ENCODE results near the gene SIX1. TPM values are rescaled to one million over a fixed set of nuclear protein-coding genes. Genes with fewer than 3 reads are reported as not detected.
A peak's percentile ranks its signal among the peaks of the same experiment; 100 is the strongest.

SIX1 gene
- polyA plus RNA-seq, 1 of the 3 experiments (the other 2 are of a cell fraction) = 52.1 TPM

DNA sequence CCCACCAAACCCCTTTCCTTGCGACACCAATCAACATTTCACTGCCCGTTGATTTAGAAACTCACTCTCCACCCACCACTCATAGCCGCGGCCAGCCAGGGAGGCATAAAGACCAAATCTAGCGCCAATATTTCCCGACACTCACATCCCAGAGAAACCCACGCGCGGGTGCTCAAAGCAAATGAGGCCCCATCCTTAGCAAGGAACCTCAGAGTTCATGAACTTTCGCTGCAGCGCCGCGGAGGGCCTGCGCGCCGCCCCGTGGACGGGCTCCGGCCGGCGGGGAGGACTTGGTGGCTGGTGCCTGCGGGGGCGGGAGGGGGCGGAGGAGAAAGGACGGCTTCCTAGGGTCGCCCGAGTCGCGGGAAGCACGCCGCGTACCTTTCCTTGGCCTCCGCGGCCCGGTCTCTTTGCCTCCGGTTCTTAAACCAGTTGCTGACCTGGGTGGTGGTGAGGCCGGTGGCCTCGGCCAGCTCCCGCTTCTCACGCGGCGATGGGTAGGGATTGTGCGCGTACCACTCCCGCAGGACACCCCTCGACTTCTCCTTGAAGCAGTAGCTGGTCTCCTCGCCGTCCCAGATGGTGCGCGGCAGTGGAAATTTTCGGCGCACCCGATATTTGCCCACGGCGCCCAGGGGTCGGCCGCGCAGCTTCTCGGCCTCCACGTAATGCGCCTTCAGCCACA is 886 bp downstream of the SIX1 start:
- H3K4me3 ChIP-seq (ENCODE audit: low read depth in 2 of 2, low read length in 1 of 2) = peak overlapping the region; percentile 61 to 74
- peaks cover 48% of the 10 kb centered on the region for H4K20me1 ChIP-seq (ENCODE audit: insufficient read depth)
- peaks cover 22% of the 10 kb centered on the region for H3F3A ChIP-seq (replicated peaks; ENCODE audit: insufficient read depth)
- peak overlapping the region; percentile 86 for H3K4me2 ChIP-seq
- H3K9me2 ChIP-seq = no peaks in the 10 kb centered on the region
- no peaks in the 10 kb centered on the region for H3K9me3 ChIP-seq
- peak overlapping the region; percentile 71 to 87 for H3K27ac ChIP-seq (ENCODE audit: low read depth in 2 of 2, low read length in 1 of 2)
- no peak overlapping the region for H2AFZ ChIP-seq (ENCODE audit: low read depth)
- H3K4me1 ChIP-seq (ENCODE audit: control insufficient read depth in 1 of 2, insufficient read depth in 2 of 2, low read depth in 1 of 2, low read length in 1 of 2) = peaks cover 9 to 11% of the 10 kb centered on the region in 2 experiments; a peak in 3 of 4 replicates
- 0% methylated on average over 9 of the region's 61 CpGs for WGBS (ENCODE audit: low lambda C conversion rate)
- no peak for TF ChIP-seq FOSL2 (IDR thresholded peaks at IDR 0.05; ENCODE audit: borderline replicate concordance, low read depth)
- TF ChIP-seq, protein P1, sequence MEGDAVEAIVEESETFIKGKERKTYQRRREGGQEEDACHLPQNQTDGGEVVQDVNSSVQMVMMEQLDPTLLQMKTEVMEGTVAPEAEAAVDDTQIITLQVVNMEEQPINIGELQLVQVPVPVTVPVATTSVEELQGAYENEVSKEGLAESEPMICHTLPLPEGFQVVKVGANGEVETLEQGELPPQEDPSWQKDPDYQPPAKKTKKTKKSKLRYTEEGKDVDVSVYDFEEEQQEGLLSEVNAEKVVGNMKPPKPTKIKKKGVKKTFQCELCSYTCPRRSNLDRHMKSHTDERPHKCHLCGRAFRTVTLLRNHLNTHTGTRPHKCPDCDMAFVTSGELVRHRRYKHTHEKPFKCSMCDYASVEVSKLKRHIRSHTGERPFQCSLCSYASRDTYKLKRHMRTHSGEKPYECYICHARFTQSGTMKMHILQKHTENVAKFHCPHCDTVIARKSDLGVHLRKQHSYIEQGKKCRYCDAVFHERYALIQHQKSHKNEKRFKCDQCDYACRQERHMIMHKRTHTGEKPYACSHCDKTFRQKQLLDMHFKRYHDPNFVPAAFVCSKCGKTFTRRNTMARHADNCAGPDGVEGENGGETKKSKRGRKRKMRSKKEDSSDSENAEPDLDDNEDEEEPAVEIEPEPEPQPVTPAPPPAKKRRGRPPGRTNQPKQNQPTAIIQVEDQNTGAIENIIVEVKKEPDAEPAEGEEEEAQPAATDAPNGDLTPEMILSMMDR (IDR thresholded peaks at IDR 0.05) = peak; percentile 18; the same call in 1 of the 2 replicates
- ChIA-PET POLR2A (no interaction called here), CTCF (interaction anchor here (0.6 kb wide), 1 partner anchor 1140 kb away, joined by 3 read pairs; no protein-coding TSS in a partner anchor)
- H3K27me3 ChIP-seq (ENCODE audit: insufficient read depth) = no peaks in the 10 kb centered on the region
- H3K36me3 ChIP-seq (replicated peaks in 1 of 2; ENCODE audit: control insufficient read depth in 1 of 2, insufficient read depth in 2 of 2, low read length in 1 of 2) = peaks cover 29 to 35% of the 10 kb centered on the region in 2 experiments
- peaks cover 83% of the 10 kb centered on the region for H3K79me2 ChIP-seq (ENCODE audit: insufficient read depth)
- H3K9ac ChIP-seq = peak overlapping the region; percentile 94
- peak; percentile 53 for DNase-seq

DNA sequence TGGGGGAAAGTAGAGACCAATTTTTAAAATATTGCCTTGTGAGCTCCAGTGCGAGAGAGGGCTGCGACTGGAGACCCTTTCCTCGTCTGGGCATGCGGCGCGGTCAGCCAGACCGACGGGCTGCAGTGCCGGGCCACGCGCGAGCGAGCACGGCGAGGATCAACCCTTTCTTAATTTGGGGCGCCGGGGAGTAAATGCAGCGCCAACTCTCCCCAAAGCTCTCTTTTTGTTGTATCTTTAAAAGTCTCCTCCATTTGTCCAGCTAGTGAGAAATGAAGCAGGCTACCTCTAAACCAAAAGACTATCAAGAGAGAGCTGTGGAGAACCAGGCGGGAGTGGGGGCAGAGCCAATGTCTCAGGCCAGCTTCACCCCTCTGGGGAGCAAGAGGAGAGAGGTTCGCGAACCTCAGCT is 1.4 kb downstream of the SIX1 start:
- H3K9me3 ChIP-seq = no peaks in the 10 kb centered on the region
- H2AFZ ChIP-seq (ENCODE audit: low read depth) = no peak overlapping the region
- peak overlapping the region; percentile 86 for H3K4me2 ChIP-seq
- peaks cover 22% of the 10 kb centered on the region for H3F3A ChIP-seq (replicated peaks; ENCODE audit: insufficient read depth)
- H3K79me2 ChIP-seq (ENCODE audit: insufficient read depth) = peaks cover 84% of the 10 kb centered on the region
- no peaks in the 10 kb centered on the region for H3K27me3 ChIP-seq (ENCODE audit: insufficient read depth)
- ChIA-PET CTCF (interaction anchor here (0.6 kb wide), 1 partner anchor 1141 kb away, joined by 3 read pairs; no protein-coding TSS in a partner anchor), POLR2A (no interaction called here)
- H3K9ac ChIP-seq = peak overlapping the region; percentile 94
- H3K9me2 ChIP-seq = no peaks in the 10 kb centered on the region
- peaks cover 48% of the 10 kb centered on the region for H4K20me1 ChIP-seq (ENCODE audit: insufficient read depth)
- peak overlapping the region; percentile 61 to 74 for H3K4me3 ChIP-seq (ENCODE audit: low read depth in 2 of 2, low read length in 1 of 2)
- DNase-seq = no peak
- WGBS (ENCODE audit: low lambda C conversion rate) = 14% methylated on average over 19 of the region's 21 CpGs
- H3K4me1 ChIP-seq (ENCODE audit: control insufficient read depth in 1 of 2, insufficient read depth in 2 of 2, low read depth in 1 of 2, low read length in 1 of 2) = peaks cover 9 to 12% of the 10 kb centered on the region in 2 experiments; a peak in 3 of 4 replicates
- no peak for TF ChIP-seq NRF1 (IDR thresholded peaks at IDR 0.05; ENCODE audit: low read depth, low read length)
- no peak for TF ChIP-seq TAF1 (IDR thresholded peaks at IDR 0.05; ENCODE audit: borderline replicate concordance, low read depth, low read length)
- peak; percentile 6; the same call in 1 of the 2 replicates for TF ChIP-seq POLR2AphosphoS5 (IDR thresholded peaks at IDR 0.05; ENCODE audit: low read depth, low read length)
- TF ChIP-seq, protein P2, sequence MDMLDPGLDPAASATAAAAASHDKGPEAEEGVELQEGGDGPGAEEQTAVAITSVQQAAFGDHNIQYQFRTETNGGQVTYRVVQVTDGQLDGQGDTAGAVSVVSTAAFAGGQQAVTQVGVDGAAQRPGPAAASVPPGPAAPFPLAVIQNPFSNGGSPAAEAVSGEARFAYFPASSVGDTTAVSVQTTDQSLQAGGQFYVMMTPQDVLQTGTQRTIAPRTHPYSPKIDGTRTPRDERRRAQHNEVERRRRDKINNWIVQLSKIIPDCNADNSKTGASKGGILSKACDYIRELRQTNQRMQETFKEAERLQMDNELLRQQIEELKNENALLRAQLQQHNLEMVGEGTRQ (IDR thresholded peaks at IDR 0.05; ENCODE audit: borderline replicate concordance, low read depth, low read length) = no peak
- peak overlapping the region; percentile 71 to 87; a peak in 3 of 4 replicates for H3K27ac ChIP-seq (ENCODE audit: low read depth in 2 of 2, low read length in 1 of 2)
- H3K36me3 ChIP-seq (replicated peaks in 1 of 2; ENCODE audit: control insufficient read depth in 1 of 2, insufficient read depth in 2 of 2, low read length in 1 of 2) = peaks cover 29 to 39% of the 10 kb centered on the region in 2 experiments

Data from SK-N-SH (cell line).